ENCODE data around the gene PCDH9.
A peak's percentile ranks its signal among the peaks of the same experiment; 100 is the strongest.

PCDH9 gene, protein sequence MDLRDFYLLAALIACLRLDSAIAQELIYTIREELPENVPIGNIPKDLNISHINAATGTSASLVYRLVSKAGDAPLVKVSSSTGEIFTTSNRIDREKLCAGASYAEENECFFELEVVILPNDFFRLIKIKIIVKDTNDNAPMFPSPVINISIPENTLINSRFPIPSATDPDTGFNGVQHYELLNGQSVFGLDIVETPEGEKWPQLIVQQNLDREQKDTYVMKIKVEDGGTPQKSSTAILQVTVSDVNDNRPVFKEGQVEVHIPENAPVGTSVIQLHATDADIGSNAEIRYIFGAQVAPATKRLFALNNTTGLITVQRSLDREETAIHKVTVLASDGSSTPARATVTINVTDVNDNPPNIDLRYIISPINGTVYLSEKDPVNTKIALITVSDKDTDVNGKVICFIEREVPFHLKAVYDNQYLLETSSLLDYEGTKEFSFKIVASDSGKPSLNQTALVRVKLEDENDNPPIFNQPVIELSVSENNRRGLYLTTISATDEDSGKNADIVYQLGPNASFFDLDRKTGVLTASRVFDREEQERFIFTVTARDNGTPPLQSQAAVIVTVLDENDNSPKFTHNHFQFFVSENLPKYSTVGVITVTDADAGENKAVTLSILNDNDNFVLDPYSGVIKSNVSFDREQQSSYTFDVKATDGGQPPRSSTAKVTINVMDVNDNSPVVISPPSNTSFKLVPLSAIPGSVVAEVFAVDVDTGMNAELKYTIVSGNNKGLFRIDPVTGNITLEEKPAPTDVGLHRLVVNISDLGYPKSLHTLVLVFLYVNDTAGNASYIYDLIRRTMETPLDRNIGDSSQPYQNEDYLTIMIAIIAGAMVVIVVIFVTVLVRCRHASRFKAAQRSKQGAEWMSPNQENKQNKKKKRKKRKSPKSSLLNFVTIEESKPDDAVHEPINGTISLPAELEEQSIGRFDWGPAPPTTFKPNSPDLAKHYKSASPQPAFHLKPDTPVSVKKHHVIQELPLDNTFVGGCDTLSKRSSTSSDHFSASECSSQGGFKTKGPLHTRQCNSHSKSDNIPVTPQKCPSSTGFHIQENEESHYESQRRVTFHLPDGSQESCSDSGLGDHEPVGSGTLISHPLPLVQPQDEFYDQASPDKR (N-terminal part only)

DNA sequence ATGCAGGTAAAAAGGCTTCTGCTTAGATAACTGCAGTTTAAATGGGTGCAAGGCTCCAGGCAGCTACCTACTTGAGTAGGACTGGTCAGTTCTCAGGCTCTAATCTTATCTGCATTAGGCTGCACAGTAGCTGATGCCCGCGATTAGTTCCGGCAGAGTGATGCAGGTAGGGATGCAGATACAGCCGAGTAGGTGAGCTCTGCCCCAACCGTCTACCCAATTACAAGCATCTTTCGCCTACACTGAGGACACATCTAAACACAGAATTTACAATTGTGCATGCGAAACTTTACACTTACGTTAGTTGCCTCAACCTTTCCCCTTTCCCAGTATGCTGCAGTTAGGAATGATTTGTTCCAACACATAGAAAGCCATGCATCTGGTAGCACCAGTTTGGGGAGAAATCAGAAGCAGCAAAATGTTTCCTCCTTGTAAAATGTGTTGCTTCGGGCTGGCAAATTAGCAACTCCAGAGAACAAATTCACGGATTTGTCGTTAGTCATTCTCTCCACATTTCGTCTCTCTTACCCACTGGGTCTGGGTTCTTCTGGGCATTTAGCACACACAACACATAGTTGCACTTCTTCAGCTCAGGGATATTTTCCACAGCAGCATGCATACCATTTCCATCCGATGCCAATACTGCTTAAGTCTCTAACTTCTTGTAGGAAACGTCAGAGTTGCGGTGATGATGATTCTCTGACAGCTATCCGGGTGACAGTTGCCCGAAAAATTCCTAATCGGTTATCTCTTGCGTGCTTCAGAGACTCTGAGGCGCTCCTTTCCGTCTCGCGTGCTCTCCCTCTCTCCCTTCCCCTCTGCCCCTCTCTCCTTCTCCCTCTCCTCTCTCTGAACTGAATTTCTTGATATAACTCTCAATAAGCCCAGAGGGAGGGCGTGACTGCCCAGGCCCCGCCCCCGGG, at the start of gene PCDH9:
PCDH9 (minus strand) TSS at position 856 of the 923 bp plus-strand sequence. CDS start 1,896 bp downstream, outside the sequence.
- DNase-seq (ENCODE audit: low read depth in 2 of 2, low spot score in 1 of 2), result no peak

DNA sequence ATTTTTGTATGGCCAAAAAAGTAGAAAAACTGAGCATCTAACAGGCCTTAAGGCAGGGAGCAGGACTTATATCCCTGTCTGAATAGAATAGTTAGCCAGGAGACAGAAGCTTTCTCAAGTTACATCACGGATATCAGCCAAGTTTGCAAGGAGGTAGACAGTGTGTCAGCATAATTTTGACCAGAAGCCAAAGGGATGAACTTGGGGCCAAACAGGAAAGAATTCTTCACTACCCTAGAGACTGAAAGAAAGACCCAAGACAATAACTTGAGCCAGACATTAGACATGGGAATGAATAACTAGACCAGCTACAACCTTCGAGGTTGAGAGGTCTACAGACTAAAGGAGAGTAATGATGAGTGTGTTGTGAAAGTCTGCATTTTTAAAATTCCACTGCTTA, 48.1 kb upstream of the PCDH9 start:
- DNase-seq (ENCODE audit: low read depth in 2 of 2, low spot score in 1 of 2), result no peak

DNA sequence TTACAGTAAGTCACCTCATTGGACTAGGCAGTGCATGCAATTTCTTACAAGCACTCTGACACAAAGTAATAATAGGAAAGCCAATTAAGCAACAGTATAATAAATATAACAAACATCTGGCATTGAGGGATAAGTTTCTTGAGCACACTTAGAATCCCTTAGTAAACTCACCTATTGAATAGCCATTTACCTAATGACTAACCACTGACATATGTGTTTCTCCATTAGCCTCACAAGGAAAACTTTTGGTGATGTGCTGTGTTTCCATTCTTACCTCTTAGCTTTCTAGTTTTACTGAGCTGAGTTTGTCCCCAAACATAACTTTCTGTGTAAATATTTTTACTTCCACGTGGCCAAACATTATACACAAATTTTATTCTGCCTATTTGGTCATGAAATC, 47.4 kb upstream of the PCDH9 start:
- no peak for DNase-seq (ENCODE audit: low read depth in 2 of 2, low spot score in 1 of 2)

DNA sequence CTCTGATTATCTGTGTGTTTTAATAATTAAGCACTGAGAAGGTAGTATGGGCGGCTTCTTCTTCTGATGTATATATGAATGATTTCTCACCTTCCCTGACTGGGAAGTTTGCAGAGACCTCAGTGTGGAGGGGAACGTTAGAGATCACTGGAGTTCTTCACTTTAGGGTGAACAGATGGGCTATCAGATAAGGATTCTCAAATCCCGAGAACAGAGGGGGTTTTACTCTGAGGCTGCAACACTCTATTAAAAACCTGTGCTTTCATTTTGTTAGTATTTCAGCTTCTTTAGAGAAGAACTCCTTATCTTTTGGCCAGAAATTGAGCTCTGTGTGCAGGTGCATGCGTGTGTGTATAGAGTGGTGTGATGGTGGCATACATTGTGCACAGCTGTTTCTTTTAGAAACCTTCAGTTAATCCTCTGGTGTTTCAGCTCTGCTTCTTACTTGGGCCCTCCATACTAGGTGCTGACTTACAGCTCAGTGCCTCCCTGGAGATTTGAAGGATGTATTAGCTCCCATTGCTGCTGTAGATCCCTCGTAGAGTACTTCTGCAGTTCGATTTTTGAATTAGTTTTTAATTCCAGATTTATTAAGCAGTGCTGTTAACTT, 45.3 kb upstream of the PCDH9 start:
- no peak for DNase-seq (ENCODE audit: low read depth in 2 of 2, low spot score in 1 of 2)

DNA sequence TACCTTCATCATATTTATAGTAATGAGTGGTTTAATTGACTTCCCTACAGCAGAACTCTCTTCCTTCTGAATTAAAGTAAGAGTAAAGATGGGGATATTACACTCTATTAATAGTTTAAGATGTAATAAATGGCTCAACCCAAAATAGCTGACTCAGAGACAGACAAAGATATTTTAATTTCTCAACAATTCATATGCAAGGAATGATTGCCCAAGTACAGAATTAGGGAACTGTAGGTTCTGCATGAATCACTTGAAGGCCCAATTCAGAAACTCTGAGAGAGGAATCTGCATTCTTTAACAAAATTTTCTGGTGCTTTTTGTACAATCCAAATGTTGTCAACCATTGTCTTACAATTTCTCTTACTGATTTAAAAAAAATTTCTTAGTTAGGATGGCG, 42.9 kb upstream of the PCDH9 start:
- DNase-seq (ENCODE audit: low read depth in 2 of 2, low spot score in 1 of 2), result no peak

DNA sequence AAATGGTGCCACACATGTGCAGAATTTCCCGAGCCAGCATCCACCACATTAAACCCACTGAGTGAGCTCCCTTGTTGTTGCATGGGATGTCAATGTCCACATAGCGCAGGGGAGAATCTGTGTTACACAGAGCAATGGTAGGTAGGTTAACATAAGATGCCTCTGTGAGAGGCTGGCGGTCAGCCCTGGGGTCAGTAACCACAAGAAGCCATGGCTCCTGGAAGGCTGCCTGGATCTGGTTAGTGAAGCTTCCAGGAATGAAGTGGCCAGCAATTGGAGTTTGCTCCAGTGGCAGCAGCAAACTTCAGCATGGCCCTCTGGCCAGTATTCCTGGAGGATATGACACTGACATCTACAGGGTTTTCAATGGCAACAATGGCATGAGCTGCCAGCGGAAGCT, 37.0 kb upstream of the PCDH9 start:
- no peak for DNase-seq (ENCODE audit: low read depth in 2 of 2, low spot score in 1 of 2)

DNA sequence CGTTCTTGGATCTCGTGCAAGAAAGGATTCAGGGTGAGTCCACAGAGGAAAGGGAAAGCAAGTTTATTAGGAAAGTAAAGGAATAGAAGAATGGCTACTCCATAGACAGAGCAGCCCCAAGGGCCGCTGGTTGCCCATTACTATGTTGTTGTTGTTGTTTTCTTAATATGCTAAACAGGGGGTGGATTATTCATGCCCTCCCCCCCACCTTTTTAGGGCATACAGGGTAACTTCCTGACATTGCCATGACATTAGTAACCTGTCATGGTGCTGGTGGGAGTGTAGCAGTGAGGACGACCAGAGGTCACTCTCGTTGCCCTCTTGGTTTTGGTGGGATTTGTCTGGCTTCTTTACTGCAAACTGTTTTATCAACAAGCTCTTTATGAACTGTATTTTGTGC, 29.1 kb upstream of the PCDH9 start:
- DNase-seq (ENCODE audit: low read depth in 2 of 2, low spot score in 1 of 2), result no peak

DNA sequence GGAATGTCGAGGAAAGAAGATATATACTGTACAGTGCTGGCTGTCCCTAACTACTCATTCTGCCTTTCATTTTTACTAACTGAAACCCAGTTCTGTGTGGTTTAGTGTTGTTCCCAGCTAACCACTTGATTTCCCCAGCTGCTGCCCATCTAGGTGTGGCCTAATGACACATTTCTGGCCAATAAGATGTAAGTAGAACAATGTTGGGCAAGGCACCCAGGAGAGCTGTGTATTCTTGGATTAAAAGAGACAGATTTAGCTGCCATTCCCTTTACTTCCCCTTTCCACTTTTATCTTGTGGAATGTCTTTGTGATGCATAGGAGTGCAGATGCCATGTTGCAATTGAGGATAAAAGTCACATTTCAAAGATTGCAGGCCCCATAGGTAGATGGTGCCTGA, 28.3 kb upstream of the PCDH9 start:
- no peak for DNase-seq (ENCODE audit: low read depth in 2 of 2, low spot score in 1 of 2)

DNA sequence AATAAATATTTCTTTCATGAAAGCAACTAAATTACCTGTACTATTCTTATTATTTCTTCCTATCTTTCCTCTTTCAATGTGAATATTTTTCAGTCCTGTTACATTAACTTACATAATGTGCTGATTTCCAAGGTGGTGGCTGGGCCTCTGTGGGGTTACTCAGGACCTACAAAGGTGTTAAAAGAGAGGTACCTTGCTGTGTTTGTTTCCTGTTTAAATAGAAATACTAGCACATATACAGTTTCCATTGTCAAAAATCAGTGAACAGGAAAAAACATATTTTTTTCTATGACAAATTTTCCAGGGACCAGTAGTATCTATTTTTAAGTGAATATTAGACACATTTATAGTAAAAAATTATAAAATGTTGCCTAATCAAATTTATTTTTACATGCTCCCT, 8.7 kb upstream of the PCDH9 start:
- DNase-seq (ENCODE audit: low read depth in 2 of 2, low spot score in 1 of 2), result no peak

DNA sequence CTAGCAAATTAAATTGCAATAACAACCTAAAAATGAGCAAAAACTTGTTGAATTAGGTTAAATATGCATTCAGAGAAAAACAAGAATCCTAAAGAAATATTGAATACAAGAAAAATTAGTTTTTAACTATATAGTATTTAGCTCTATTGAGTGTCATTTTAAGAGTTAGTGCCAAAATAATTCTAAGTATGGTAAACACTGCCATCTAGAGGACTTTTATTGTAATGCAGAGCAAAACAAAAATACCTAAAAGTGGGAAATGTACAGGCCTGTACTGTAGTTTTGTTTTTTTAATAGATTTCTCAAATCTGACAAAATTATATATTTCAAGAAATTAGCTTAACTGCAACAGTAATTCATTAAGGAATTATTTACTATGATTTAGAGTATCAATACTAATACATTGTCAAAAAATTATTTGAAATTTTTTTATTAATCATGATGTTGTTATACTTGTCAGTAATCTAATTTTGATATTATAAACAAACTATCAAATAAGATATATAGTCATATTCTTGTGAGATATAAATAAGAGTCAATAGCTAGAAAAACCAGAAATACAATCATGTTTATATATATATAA, 8.2 kb upstream of the PCDH9 start:
- DNase-seq (ENCODE audit: low read depth in 2 of 2, low spot score in 1 of 2), result no peak

DNA sequence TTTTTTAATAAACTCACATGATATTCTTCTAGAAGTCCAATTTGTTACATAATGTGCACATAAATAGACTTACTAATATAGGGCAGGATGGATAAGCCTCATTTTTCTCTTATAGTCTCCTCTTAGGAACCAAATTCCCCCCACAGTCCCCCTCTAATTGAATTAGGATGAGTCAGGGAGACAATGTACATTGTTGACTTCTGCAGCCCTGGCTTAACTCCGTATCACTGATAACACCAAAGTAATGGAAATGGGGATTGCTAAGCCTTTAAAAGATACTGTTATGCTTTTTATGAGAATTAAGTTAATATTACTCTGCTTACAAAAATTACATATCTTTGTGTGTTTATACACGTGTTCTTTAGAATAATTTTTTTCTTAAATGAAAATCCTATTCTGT, 5.1 kb upstream of the PCDH9 start:
- no peak for DNase-seq (ENCODE audit: low read depth in 2 of 2, low spot score in 1 of 2)

DNA sequence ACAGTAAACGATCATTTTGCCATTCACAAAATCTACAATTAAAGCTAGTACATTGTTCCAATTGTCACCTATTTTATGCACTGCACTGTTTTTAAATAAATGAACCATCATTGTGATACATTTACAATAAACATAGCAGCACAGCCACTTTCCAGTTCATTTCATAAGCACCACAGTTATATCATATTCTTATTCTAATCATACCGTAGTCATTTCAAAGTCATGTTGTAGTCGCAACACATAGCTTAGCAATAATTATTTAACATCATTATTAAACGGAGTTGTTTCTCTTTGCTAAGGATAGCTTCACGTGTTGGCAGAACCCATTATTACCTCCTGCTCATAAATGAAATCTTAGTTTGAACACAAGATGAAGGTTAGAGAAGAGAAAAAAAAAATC, 2.2 kb upstream of the PCDH9 start:
- no peak for DNase-seq (ENCODE audit: low read depth in 2 of 2, low spot score in 1 of 2)

DNA sequence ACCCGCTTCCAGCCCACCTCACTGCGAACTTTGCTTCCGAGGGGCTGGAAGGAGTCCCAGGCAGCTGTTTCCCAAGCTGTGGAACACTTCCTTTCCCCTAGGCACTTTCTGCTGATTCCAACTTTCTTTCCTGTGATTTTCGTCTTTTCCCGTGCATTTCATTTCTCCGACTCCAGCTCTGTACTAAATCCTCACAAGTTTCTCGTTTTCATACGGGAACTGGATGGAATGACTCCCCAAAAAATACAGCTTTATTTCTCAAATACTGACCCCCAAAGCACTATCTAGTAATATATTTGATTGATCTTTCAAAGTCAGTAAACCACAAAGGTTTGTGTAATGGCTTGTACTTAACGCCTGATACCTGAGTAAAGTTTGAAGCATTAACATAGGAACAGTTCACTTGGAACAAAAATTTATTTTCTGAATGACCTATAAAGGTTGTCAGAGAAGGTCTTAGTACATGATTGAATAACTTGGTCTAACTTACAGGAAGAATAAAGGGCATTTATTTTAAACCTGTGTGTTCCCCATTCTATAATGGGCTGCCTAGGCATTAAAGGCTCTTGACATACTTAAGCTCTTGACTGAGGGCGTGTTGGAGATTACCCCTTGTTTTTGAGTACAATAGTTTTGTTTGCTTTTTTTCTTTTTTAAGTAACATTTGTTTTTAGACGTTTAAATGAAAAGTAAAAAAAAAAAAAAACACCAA, 1.3 kb upstream of the PCDH9 start:
- DNase-seq (ENCODE audit: low read depth in 2 of 2, low spot score in 1 of 2), result no peak

DNA sequence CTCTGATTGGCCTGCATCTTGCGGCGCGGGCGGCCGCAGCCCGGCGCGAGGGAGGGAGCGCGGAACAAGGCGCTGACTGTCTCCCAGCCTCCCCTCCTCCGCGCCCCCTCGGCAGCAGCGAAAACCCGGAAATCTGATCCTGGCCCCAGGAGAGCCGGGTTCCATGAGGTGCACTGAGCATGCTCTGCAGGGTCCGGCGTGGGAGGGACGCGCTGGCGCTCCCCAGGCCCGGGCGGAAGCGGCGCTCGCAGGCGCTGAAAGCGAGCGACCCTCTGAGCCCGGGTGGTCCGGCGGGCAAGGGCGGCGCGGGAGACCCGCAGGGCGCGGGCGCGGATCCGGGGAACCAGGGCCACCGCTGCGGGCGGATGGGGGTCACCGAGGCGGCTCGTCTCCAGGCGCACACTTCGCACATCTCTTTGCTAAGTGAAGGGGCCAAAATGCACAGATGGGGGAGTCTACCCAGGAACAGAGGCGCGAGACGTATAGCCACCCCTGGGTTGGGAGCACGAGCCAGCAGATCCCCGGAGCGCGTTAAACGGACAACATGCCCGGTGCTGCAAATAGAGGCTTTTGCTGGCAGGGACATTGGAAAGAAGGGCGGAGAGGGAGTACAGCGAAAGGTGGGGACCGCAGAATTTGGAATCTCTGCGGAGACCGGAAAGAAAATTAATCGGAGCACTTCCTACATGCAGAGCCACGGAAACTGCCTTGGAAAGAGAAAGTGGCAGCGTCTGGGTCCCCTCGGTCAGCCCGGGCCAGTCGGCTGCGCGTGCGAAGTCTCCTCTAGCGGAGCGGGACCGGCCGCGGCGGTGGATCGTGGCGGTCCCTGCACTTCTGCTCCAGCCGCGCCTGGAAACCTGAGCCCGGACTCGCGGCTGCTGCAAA, 510 bp upstream of the PCDH9 start:
- DNase-seq (ENCODE audit: low read depth in 2 of 2, low spot score in 1 of 2), result peak; percentile 28 to 46

DNA sequence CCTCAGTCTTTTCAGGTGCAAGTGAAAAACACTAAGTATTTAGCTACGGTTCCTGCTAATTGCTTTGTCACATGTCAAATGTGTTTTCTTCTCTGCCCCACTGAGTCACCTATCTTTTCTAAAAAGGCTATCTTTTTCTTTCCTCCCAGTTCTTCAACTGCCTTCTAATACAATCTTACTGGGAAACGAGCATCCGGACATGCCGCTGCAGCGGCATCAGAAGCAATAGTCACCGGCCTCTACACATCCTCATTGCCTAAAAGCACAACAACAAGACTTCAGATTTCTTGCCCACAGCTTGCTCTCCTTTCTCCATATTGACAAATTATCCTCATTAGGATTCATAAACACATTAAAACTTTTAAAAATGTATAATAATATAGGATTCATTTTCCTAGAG, 1.2 kb downstream of the PCDH9 start:
- DNase-seq (ENCODE audit: low read depth in 2 of 2, low spot score in 1 of 2), result no peak

DNA sequence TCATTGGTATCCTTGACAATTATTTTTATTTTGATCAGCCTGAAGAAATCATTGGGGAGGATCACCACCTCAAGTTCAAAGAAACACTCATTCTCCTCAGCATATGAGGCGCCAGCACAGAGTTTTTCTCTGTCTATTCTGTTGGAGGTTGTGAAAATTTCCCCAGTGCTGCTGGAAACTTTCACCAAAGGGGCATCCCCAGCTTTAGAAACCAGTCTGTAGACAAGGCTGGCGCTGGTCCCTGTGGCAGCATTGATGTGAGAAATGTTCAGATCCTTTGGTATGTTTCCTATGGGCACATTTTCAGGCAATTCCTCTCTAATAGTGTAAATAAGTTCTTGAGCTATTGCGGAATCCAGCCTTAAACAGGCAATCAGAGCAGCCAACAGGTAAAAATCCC, 2.1 kb downstream of the PCDH9 start:
- no peak for DNase-seq (ENCODE audit: low read depth in 2 of 2, low spot score in 1 of 2)

DNA sequence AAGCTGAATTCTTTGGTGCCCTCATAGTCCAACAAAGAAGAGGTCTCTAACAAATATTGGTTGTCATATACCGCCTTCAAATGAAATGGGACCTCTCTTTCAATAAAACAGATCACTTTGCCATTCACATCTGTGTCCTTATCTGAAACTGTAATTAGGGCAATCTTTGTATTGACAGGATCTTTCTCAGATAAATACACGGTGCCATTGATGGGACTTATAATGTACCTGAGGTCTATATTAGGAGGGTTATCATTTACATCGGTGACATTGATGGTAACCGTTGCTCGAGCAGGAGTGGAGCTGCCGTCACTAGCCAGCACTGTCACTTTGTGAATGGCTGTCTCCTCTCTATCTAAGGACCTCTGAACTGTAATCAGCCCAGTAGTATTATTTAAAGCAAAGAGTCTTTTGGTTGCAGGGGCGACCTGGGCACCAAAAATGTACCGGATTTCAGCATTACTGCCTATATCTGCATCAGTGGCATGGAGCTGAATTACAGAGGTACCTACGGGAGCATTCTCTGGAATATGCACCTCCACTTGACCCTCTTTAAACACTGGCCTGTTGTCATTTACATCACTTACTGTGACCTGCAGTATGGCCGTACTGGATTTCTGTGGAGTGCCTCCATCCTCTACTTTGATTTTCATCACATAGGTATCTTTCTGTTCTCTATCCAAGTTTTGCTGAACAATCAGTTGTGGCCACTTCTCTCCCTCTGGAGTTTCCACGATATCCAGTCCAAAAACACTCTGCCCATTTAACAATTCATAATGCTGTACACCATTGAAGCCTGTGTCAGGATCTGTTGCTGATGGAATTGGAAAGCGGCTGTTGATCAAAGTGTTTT, 2.8 kb downstream of the PCDH9 start:
- DNase-seq (ENCODE audit: low read depth in 2 of 2, low spot score in 1 of 2), result no peak
